Fibroblast of lung (primary cell): Measurements from ENCODE around the gene GJA8. TPM values are rescaled to one million over a fixed set of nuclear protein-coding genes. Genes with fewer than 3 reads are reported as not detected.
A peak's percentile ranks its signal among the peaks of the same experiment; 100 is the strongest.

Source experiments
- DNase-seq, 2 donors: peaks; one replicate each; pipeline versions ENCODE4 v3.0.0 to v3.0.0-alpha.2; 2010; ENCODE audit warnings: low read depth in 2 of 2
- H2AFZ ChIP-seq: 2 replicates; pipeline ENCODE4 v1.5.1; 2012; ENCODE audit warnings: low read length, control low read depth, inconsistent platforms
- H3K27ac ChIP-seq: 2 replicates; pipeline ENCODE4 v1.5.1; 2011; ENCODE audit warnings: low read length, control low read depth; ENCODE audit not compliant: insufficient read depth
- H3K27me3 ChIP-seq: 2 replicates; pipeline ENCODE4 v1.5.1; 2011; ENCODE audit warnings: mild to moderate bottlenecking, low read length; ENCODE audit not compliant: control insufficient read depth, insufficient read depth
- H3K36me3 ChIP-seq: 2 replicates; pipeline ENCODE4 v1.5.1; 2011; ENCODE audit warnings: low read length; ENCODE audit not compliant: control insufficient read depth, insufficient read depth
- H3K4me1 ChIP-seq: 2 replicates; pipeline ENCODE4 v1.5.1; 2011; ENCODE audit warnings: low read length; ENCODE audit not compliant: control insufficient read depth, insufficient read depth; ENCODE audit errors: extremely low read depth
- H3K4me2 ChIP-seq: 2 replicates; pipeline ENCODE4 v1.5.1; 2011; ENCODE audit warnings: low read length, control low read depth; ENCODE audit not compliant: insufficient read depth; ENCODE audit errors: extremely low read depth
- H3K4me3 ChIP-seq, 4 experiments: fragments of 200-600 bp in 1 of 4; sonication (generic) in 1 of 4; replicated peaks in 1 of 4; 2 replicates each; pipeline ENCODE4 v1.5.1; 2011 to 2016; ENCODE audit warnings: low read length in 4 of 4, low read depth in 3 of 4, mild to moderate bottlenecking in 3 of 4, control low read depth in 2 of 4, inconsistent platforms in 1 of 4, mixed read lengths in 1 of 4; ENCODE audit not compliant: insufficient read depth in 1 of 4; ENCODE audit errors: control extremely low read depth in 1 of 4
- H3K79me2 ChIP-seq: 2 replicates; pipeline ENCODE4 v1.5.1; 2012; ENCODE audit warnings: mild to moderate bottlenecking, low read length, inconsistent platforms; ENCODE audit not compliant: control insufficient read depth, insufficient read depth
- H3K9ac ChIP-seq: 2 replicates; pipeline ENCODE4 v1.5.1; 2011; ENCODE audit warnings: mild to moderate bottlenecking, low read length, control low read depth; ENCODE audit not compliant: insufficient read depth
- H3K9me3 ChIP-seq: 2 replicates; pipeline ENCODE4 v1.5.1; 2012; ENCODE audit warnings: low read depth, low read length; ENCODE audit not compliant: control insufficient read depth, insufficient read depth
- H4K20me1 ChIP-seq: 2 replicates; pipeline ENCODE4 v1.5.1; 2011; ENCODE audit warnings: low read length; ENCODE audit not compliant: control insufficient read depth, insufficient read depth; ENCODE audit errors: extremely low read depth
- CTCF ChIP-seq, 2 donors: IDR thresholded peaks in 1 of 2; conservative IDR thresholded peaks in 1 of 2; 1 replicate in 1 of 2; 2 replicates in 1 of 2; pipeline ENCODE4 v1.5.1; 2011 to 2012; ENCODE audit warnings: low read length in 2 of 2, control low read depth in 1 of 2, inconsistent platforms in 1 of 2, low read depth in 1 of 2, mild to moderate bottlenecking in 1 of 2
- EZH2 ChIP-seq: IDR thresholded peaks from 2 replicates; pipeline ENCODE4 v1.5.1; 2012; ENCODE audit warnings: low read length, control low read depth, mild to moderate bottlenecking; ENCODE audit errors: missing control alignments
- polyA plus RNA-seq, 2 donors: library from polyadenylated mRNA; depleted of rRNA in 1 of 2; stranded (reverse) in 1 of 2; unstranded in 1 of 2; fragments of >200 nt; gene quantifications; 2 replicates each; pipeline ENCODE4 v1.2.1, GENCODE V29; 2011 to 2012; ENCODE audit warnings: missing spikeins in 1 of 2
- total RNA-seq: library from RNA; depleted of rRNA; stranded (reverse); fragments of >200 nt; gene quantifications from 2 replicates; pipeline ENCODE4 v1.2.1, GENCODE V29; 2014

The GJA8 gene
- total and polyA plus RNA-seq, 2 donors (not counting 1 experiment from before 2014, with no cell fraction given) = not detected

GRCh38 chr1:147890177-147890790 lies 12.3 kb upstream of the GJA8 start:
- peak; percentile 34 to 41 for DNase-seq
- no peaks in the 10 kb centered on the region for H3K36me3 ChIP-seq
- no peaks in the 10 kb centered on the region for H3K27me3 ChIP-seq

GRCh38 chr1:147891088-147891487 lies 11.5 kb upstream of the GJA8 start:
- Histone ChIP-seq H3K9me3 (no peaks in the 10 kb centered on the region), H4K20me1 (no peaks in the 10 kb centered on the region), H3K27ac (no peak overlapping the region), H2AFZ (no peak overlapping the region), H3K4me1 (no peaks in the 10 kb centered on the region), H3K79me2 (no peaks in the 10 kb centered on the region), H3K27me3 (no peaks in the 10 kb centered on the region), H3K4me2 (no peak overlapping the region), H3K36me3 (no peaks in the 10 kb centered on the region), H3K4me3 (no peak overlapping the region), H3K9ac (no peak overlapping the region)
- TF ChIP-seq EZH2 (no peak), CTCF (conservative IDR thresholded peaks at IDR 0.05 in 1 of 2, IDR thresholded peaks at IDR 0.05 in 1 of 2; ENCODE audit: low read depth in 1 of 2, low read length in 2 of 2) (no peak)
- DNase-seq = no peak

More at GRCh38 chr1:147890177-147890790, 12.3 kb upstream of the GJA8 start:
- H3K9ac ChIP-seq = no peak overlapping the region
- no peak overlapping the region for H2AFZ ChIP-seq
- H3K27ac ChIP-seq = no peak overlapping the region
- no peak overlapping the region for H3K4me3 ChIP-seq
- no peaks in the 10 kb centered on the region for H3K9me3 ChIP-seq
- H3K4me2 ChIP-seq = no peak overlapping the region
- no peaks in the 10 kb centered on the region for H3K79me2 ChIP-seq
- H3K4me1 ChIP-seq = no peaks in the 10 kb centered on the region
- peak; percentile 24 to 51 for TF ChIP-seq CTCF (conservative IDR thresholded peaks at IDR 0.05 in 1 of 2, IDR thresholded peaks at IDR 0.05 in 1 of 2; ENCODE audit: low read depth in 1 of 2, low read length in 2 of 2)
- TF ChIP-seq EZH2 = no peak
- H4K20me1 ChIP-seq = no peaks in the 10 kb centered on the region

GRCh38 chr1:147892216-147892615 lies 10.4 kb upstream of the GJA8 start:
- H3K79me2 ChIP-seq = no peaks in the 10 kb centered on the region
- no peak overlapping the region for H3K4me2 ChIP-seq
- H3K27me3 ChIP-seq = no peaks in the 10 kb centered on the region
- no peaks in the 10 kb centered on the region for H4K20me1 ChIP-seq
- H3K36me3 ChIP-seq = no peaks in the 10 kb centered on the region
- H3K4me3 ChIP-seq = no peak overlapping the region
- H3K4me1 ChIP-seq = no peaks in the 10 kb centered on the region
- no peak overlapping the region for H3K27ac ChIP-seq
- TF ChIP-seq CTCF (conservative IDR thresholded peaks at IDR 0.05 in 1 of 2, IDR thresholded peaks at IDR 0.05 in 1 of 2; ENCODE audit: low read depth in 1 of 2, low read length in 2 of 2) (no peak), EZH2 (no peak)
- no peak overlapping the region for H2AFZ ChIP-seq
- no peaks in the 10 kb centered on the region for H3K9me3 ChIP-seq
- H3K9ac ChIP-seq = no peak overlapping the region
- DNase-seq = no peak
